H1 (cell line): Measurements from ENCODE around the gene KLHL26. TPM values are rescaled to one million over a fixed set of nuclear protein-coding genes. Genes with fewer than 3 reads are reported as not detected.

Source experiments
- CTCF ChIA-PET: fragments of 300-600 bp; sonication (Branson Sonifier 250); formaldehyde crosslinking; loops from one replicate; lab custom pipeline; 2021; ENCODE audit not compliant: partially characterized antibody; lab: Charles Lee
- POLR2A ChIA-PET: fragments of 300-600 bp; sonication (Branson Sonifier 250); formaldehyde crosslinking; loops from one replicate; lab custom pipeline; 2021; ENCODE audit warnings: inconsistent platforms; ENCODE audit not compliant: partially characterized antibody; lab: Charles Lee
- DNase-seq, 2 experiments: peaks; one replicate each; pipeline versions ENCODE4 v3.0.0 to v3.0.0-alpha.2; 2010 to 2022; ENCODE audit warnings: low spot score in 2 of 2, low read depth in 1 of 2, mixed read lengths in 1 of 2
- FAIRE-seq: peaks from 2 replicates; lab custom pipeline; 2011; peaks lifted over from hg19 to GRCh38; lab: Jason Lieb, UNC
- H2AFZ ChIP-seq: 2 replicates; pipeline ENCODE4 v1.8.1; 2012; ENCODE audit warnings: low read length, inconsistent platforms
- H2AK5ac ChIP-seq: 2 replicates; pipeline ENCODE4 v1.6.1; 2013; ENCODE audit warnings: low read depth, low read length
- H2BK120ac ChIP-seq: replicated peaks from 2 replicates; pipeline ENCODE3; 2013; ENCODE audit warnings: low read depth, low read length, inconsistent platforms
- H2BK12ac ChIP-seq: 2 replicates; pipeline ENCODE4 v1.6.1; 2013; ENCODE audit warnings: low read depth, low read length
- H2BK15ac ChIP-seq: 2 replicates; pipeline ENCODE4 v1.6.1; 2013; ENCODE audit warnings: low read length
- H2BK20ac ChIP-seq: 2 replicates; pipeline ENCODE4 v1.6.1; 2013; ENCODE audit warnings: low read length
- H2BK5ac ChIP-seq: 2 replicates; pipeline ENCODE4 v1.6.1; 2013; ENCODE audit warnings: low read depth, low read length
- H3K14ac ChIP-seq: 2 replicates; pipeline ENCODE4 v1.6.1; 2013; ENCODE audit warnings: inconsistent platforms; ENCODE audit not compliant: insufficient read length
- H3K18ac ChIP-seq: 2 replicates; pipeline ENCODE4 v1.6.1; 2013; ENCODE audit warnings: low read length; ENCODE audit errors: extremely low read depth
- H3K23ac ChIP-seq: 2 replicates; pipeline ENCODE4 v1.6.1; 2013; ENCODE audit warnings: inconsistent platforms; ENCODE audit not compliant: insufficient read length
- H3K23me2 ChIP-seq: 2 replicates; pipeline ENCODE4 v1.6.1; 2013; ENCODE audit warnings: low read depth, low read length
- H3K27ac ChIP-seq: 2 replicates; pipeline ENCODE4 v1.6.1; 2011; ENCODE audit warnings: low read depth, low read length, inconsistent platforms
- H3K27me3 ChIP-seq, 4 experiments: replicated peaks in 1 of 4; 1 replicate in 1 of 4; 2 replicates in 3 of 4; pipeline versions ENCODE4 v1.6.1 to v1.8.1; 2011 to 2013; ENCODE audit warnings: low read length in 3 of 4, mild to moderate bottlenecking in 3 of 4, inconsistent platforms in 2 of 4, mixed read lengths in 2 of 4, moderate library complexity in 1 of 4; ENCODE audit not compliant: control insufficient read depth in 3 of 4, insufficient read depth in 3 of 4; ENCODE audit errors: extremely low read depth in 1 of 4
- H3K36me3 ChIP-seq, 4 experiments: 2 replicates each; pipeline versions ENCODE4 v1.6.1 to v1.8.1; 2011 to 2013; ENCODE audit warnings: mild to moderate bottlenecking in 4 of 4, low read length in 3 of 4, moderate library complexity in 2 of 4, control low read depth in 1 of 4, inconsistent platforms in 1 of 4; ENCODE audit not compliant: insufficient read depth in 4 of 4, control insufficient read depth in 2 of 4
- H3K4ac ChIP-seq: replicated peaks from 2 replicates; pipeline ENCODE3; 2013; ENCODE audit warnings: low read length, low read depth, mixed read lengths, inconsistent platforms; ENCODE audit not compliant: insufficient read length
- H3K4me1 ChIP-seq, 4 experiments: replicated peaks in 1 of 4; 1 replicate in 1 of 4; 2 replicates in 3 of 4; pipeline versions ENCODE4 v1.6.1 to v1.8.1; 2011 to 2013; ENCODE audit warnings: low read length in 3 of 4, inconsistent platforms in 2 of 4, mixed read lengths in 1 of 4; ENCODE audit not compliant: insufficient read depth in 4 of 4, control insufficient read depth in 3 of 4
- H3K4me2 ChIP-seq, 2 experiments: 2 replicates each; pipeline versions ENCODE4 v1.6.1 to v1.8.1; 2011 to 2013; ENCODE audit warnings: low read depth in 2 of 2, low read length in 2 of 2, control low read depth in 1 of 2, inconsistent platforms in 1 of 2, mild to moderate bottlenecking in 1 of 2; ENCODE audit not compliant: insufficient read depth in 1 of 2
- H3K4me3 ChIP-seq, 4 experiments: fragments of 200-600, 300-600 bp in 1 of 4; sonication (generic), shearing (Covaris generic), sonication (Bioruptor Twin) in 1 of 4; 2 replicates each; pipeline versions ENCODE4 v1.5.1 to v1.8.1; 2011 to 2016; ENCODE audit warnings: low read length in 4 of 4, low read depth in 3 of 4, control low read depth in 2 of 4, inconsistent platforms in 2 of 4, mild to moderate bottlenecking in 2 of 4, mixed read lengths in 1 of 4, moderate library complexity in 1 of 4; ENCODE audit not compliant: insufficient read depth in 2 of 4; ENCODE audit errors: extremely low read depth in 1 of 4
- H3K56ac ChIP-seq: replicated peaks from 2 replicates; pipeline ENCODE3; 2013; ENCODE audit warnings: low read depth, mild to moderate bottlenecking, mixed read lengths, low read length, inconsistent platforms; ENCODE audit not compliant: insufficient read length
- H3K79me1 ChIP-seq: 2 replicates; pipeline ENCODE4 v1.6.1; 2013; ENCODE audit warnings: low read depth, low read length, control low read depth
- H3K79me2 ChIP-seq, 2 experiments: 2 replicates each; pipeline versions ENCODE4 v1.6.1 to v1.8.1; 2012 to 2013; ENCODE audit warnings: low read length in 2 of 2, mild to moderate bottlenecking in 2 of 2, inconsistent platforms in 1 of 2; ENCODE audit not compliant: insufficient read depth in 2 of 2, control insufficient read depth in 1 of 2
- H3K9ac ChIP-seq, 4 experiments: replicated peaks in 1 of 4; 1 replicate in 1 of 4; 2 replicates in 3 of 4; pipeline versions ENCODE4 v1.6.1 to v1.8.1; 2011 to 2013; ENCODE audit warnings: low read depth in 3 of 4, low read length in 3 of 4, control low read depth in 2 of 4, mild to moderate bottlenecking in 2 of 4, moderate library complexity in 2 of 4, inconsistent platforms in 1 of 4; ENCODE audit errors: extremely low read depth in 1 of 4
- H3K9me3 ChIP-seq, 2 experiments: 2 replicates each; pipeline versions ENCODE4 v1.6.1 to v1.8.1; 2012 to 2013; ENCODE audit warnings: mild to moderate bottlenecking in 2 of 2, moderate library complexity in 2 of 2, control low read depth in 1 of 2, inconsistent platforms in 1 of 2, low read depth in 1 of 2, low read length in 1 of 2, mixed read lengths in 1 of 2; ENCODE audit not compliant: insufficient read depth in 2 of 2
- H4K20me1 ChIP-seq, 2 experiments: replicated peaks in 1 of 2; 2 replicates each; pipeline versions ENCODE3 to v1.8.1; 2011 to 2013; ENCODE audit warnings: inconsistent platforms in 2 of 2, low read length in 2 of 2, mild to moderate bottlenecking in 1 of 2; ENCODE audit not compliant: insufficient read depth in 2 of 2, control insufficient read depth in 1 of 2
- H4K5ac ChIP-seq: 2 replicates; pipeline ENCODE4 v1.6.1; 2013; ENCODE audit warnings: low read length, low read depth, mixed read lengths, inconsistent platforms; ENCODE audit not compliant: insufficient read length
- H4K8ac ChIP-seq: 2 replicates; pipeline ENCODE4 v1.8.0; 2013; ENCODE audit warnings: mild to moderate bottlenecking, moderate library complexity, low read length, inconsistent platforms; ENCODE audit not compliant: insufficient read depth; ENCODE audit errors: extremely low read depth
- H4K91ac ChIP-seq: replicated peaks from 2 replicates; pipeline ENCODE3; 2013; ENCODE audit warnings: low read length, mixed read lengths, inconsistent platforms; ENCODE audit not compliant: insufficient read length
- PHF8 ChIP-seq: fragments of 200-600 bp; sonication (generic); conservative IDR thresholded peaks from 2 replicates; pipeline ENCODE4 v1.7.1; 2012; ENCODE audit warnings: low read depth, mild to moderate bottlenecking, inconsistent platforms, low read length, moderate library complexity
- WGBS, 2 experiments: shearing (Covaris generic) in 1 of 2; methylation state at CpG; one replicate each; pipeline versions ENCODE4 v1.1.6 to v1.1.7; 2013 to 2015; ENCODE audit warnings: low lambda C conversion rate in 2 of 2, mixed read lengths in 2 of 2, inconsistent platforms in 1 of 2, low coverage in 1 of 2, missing lambda C conversion rate in 1 of 2; ENCODE audit not compliant: insufficient replicate concordance in 2 of 2, insufficient coverage in 1 of 2, insufficient read length in 1 of 2; ENCODE audit errors: extremely low coverage in 1 of 2, missing lambda C conversion rate in 1 of 2; 5-methylcytosine and 5-hydroxymethylcytosine counted together
- polyA plus RNA-seq, 7 experiments: library from polyadenylated mRNA; depleted of rRNA in 3 of 7; stranded (reverse) in 5 of 7; unstranded in 2 of 7; fragments of >200 nt in 5 of 7; fragments of 200-250 nt in 2 of 7; gene quantifications; 1 replicate in 5 of 7; 2 replicates in 1 of 7; 4 replicates in 1 of 7; pipeline versions ENCODE4 v1.2.1 to v1.2.3, GENCODE V29; 2011 to 2013; ENCODE audit warnings: missing spikeins in 2 of 7, mixed read lengths in 2 of 7
- total RNA-seq: library from RNA; stranded (reverse); fragmentation: NEBNext Ultra II Directional; extraction: Animal tissue kit (Norgen Biotek cat#: 25700); gene quantifications from 2 replicates; pipeline ENCODE4 v1.2.1, GENCODE V29; 2021

The KLHL26 gene
- total and polyA plus RNA-seq, 2 of the 8 experiments (the other 6 are each of a cell fraction or from before 2014, with no cell fraction given): 2.2 to 8.8 TPM

- peak overlapping the region in 1 of 2 experiments; percentile 63; a peak in 3 of 4 replicates for H3K4me2 ChIP-seq
Observed at GRCh38 chr19:18604820-18605159, 32.0 kb upstream of the KLHL26 start.

More at GRCh38 chr19:18604820-18605159, 32.0 kb upstream of the KLHL26 start:
- Histone ChIP-seq H4K20me1 (peaks cover 0 to 11% of the 10 kb centered on the region in 2 experiments), H2BK120ac (no peak overlapping the region), H2BK15ac (no peak overlapping the region), H3K4me1 (peaks cover 20 to 34% (median 25%) of the 10 kb centered on the region in 4 experiments), H4K91ac (no peak overlapping the region), H3K27ac (no peak overlapping the region), H2AFZ (no peak overlapping the region), H2BK20ac (no peak overlapping the region), H2AK5ac (no peak overlapping the region), H4K8ac (no peak overlapping the region), H3K79me2 (no peaks in the 10 kb centered on the region), H3K23ac (no peak overlapping the region), H2BK5ac (no peak overlapping the region), H3K4me3 (peak overlapping the region in 1 of 4 experiments; percentile 53; a peak in 2 of 8 replicates), H3K36me3 (peaks cover 0 to 14% (median 0%) of the 10 kb centered on the region in 4 experiments; a peak in 1 of 8 replicates), H4K5ac (no peak overlapping the region), H3K27me3 (peaks cover 65 to 82% (median 80%) of the 10 kb centered on the region in 4 experiments), H2BK12ac (no peak overlapping the region), H3K9me3 (no peaks in the 10 kb centered on the region), H3K18ac (no peak overlapping the region), H3K56ac (no peak overlapping the region), H3K4ac (peak overlapping the region; percentile 38), H3K9ac (no peak overlapping the region), H3K79me1 (no peaks in the 10 kb centered on the region), H3K14ac (no peak overlapping the region), H3K23me2 (peaks cover 6% of the 10 kb centered on the region; the same call in 1 of the 2 replicates)
- ChIA-PET POLR2A (interaction anchor here (0.6 to 3.3 kb wide), 5 partner anchors 11 to 217 kb away, joined by 3 to 23 read pairs (median 4); partner anchors contain the start of gene REX1BD), CTCF (interaction anchor here (0.8 to 3.5 kb wide), 6 partner anchors 8 to 242 kb away, joined by 3 to 31 read pairs (median 4); partner anchors contain the start of genes REX1BD and TMEM59L)
- no peak for DNase-seq
- FAIRE-seq: no peak
- 12% methylated on average over 9 of the region's 10 CpGs; no CpG with 5 or more reads in 1 of the 2 experiments for WGBS, 2 experiments
- no peak for TF ChIP-seq PHF8
